GM18508 (cell line): ENCODE results near the gene DNAAF1.
"Not testable (repeated sequence)": the region's sequence is repeated elsewhere in the genome, so short reads cannot be mapped to it uniquely, and the experiment has no call there.

Source experiments
- ATAC-seq: cut with Tn5 transposase; IDR thresholded peaks from one replicate; pipeline ENCODE4 v1.9.1; 2021; ENCODE audit warnings: moderate number of reproducible peaks; ENCODE audit not compliant: insufficient read depth, unreplicated experiment

Gene DNAAF1

GRCh38 chr16:84182680-84183571 lies 37.8 kb downstream of the DNAAF1 start:
- ATAC-seq = no peak

GRCh38 chr16:84183572-84183875 lies 38.4 kb downstream of the DNAAF1 start:
- ATAC-seq = no peak

DNA sequence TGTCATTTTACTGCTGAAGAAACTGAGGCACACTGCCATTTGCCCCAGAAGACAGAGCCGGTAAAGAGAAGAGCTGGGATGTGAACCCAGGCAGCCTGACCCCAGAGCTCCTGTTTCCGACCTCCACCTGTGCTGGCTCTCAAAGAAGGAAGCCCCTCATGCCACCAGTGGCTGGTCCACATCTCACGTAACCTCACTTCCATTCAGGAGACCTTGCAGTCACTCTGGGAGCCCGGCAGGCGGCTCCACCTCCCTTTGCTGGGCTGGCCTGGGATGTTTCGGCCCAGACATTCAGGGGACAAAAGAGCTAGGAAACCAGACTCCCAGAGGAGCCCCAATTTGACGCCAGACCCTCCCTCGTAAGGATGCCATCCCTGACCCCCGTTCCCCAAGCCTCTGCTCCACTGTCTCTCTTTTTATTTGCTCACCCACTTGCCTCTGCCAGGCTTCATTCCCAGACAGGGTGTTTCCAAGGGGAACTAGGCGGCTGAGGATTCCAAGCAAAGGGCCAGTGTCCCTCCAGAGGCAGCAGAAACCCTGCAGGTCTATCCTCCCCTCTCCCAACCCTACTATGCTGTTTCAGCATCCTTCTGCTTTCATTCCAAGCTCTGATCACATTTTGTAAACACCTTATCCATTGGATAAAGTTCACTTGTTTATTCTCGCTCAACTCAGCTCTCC lies 38.9 kb downstream of the DNAAF1 start:
- ATAC-seq = no peak

DNA sequence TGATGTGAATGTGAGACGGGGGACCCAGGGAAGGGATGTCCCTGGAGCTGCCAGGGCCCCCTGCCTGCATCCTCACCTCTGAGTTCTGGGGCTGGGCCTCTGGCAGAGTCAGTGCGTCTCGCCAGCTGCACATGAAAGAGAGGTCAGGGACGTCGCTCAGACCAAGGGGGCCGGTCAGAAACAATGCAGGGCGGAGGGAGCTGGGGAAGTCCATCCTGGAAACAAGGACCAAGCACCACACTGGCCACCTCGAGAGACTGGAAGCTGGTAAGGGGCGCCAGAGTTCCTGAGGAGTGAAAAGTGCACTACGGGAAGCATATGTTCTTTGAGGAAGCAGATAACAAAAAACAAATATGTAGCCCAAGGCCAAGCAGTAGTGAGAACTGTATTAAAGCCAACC lies 39.7 kb downstream of the DNAAF1 start:
- ATAC-seq = no peak

DNA sequence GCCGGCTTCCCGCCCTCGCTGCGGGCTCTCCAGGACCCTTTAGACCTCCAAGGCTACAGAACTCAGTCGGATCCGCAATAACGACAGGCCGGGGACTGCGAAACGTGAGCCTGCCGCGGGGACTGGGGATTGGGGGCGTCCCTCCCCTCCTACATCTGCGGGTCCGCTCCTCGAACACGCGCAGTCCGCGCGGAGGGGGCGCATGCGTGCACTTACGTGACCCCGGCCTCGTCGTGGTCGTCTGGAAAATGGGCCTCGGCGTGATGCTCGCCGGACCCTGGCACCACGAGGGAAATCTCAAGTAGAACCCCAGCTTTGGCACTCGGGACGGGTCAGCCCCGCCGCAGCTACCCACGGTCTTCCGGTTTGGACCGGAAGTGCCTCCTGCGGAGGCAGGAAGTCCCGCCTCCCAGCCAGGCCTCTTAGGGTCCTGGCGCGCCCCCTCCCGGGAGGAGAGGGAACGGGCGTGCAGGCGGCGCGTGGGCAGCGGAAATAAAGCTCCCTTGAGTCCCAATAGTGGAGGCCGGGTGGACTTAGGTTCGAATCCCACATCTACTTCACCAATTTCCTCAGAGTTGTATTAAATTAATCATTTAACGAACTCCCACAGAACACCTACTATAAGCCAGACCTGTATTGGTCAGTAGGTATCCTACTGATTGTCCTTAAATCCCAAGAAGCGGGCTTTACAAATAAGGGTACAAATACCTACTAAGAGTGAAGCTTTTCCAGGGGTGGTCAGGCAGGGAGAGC lies 41.8 kb downstream of the DNAAF1 start, which contains the start of gene TAF1C:
TAF1C (minus strand) TSS at position 373 of the 753 bp plus-strand sequence. CDS start 2,069 bp downstream, outside the sequence.
- ATAC-seq = peak; percentile 52

GRCh38 chr16:84190731-84191388 lies 45.8 kb downstream of the DNAAF1 start, which contains the start of gene ADAD2:
Gene ADAD2, plus strand, starts transcription at chr16:84191157. Its CDS starts 74 bp downstream, at chr16:84191231.
- no peak for ATAC-seq

DNA sequence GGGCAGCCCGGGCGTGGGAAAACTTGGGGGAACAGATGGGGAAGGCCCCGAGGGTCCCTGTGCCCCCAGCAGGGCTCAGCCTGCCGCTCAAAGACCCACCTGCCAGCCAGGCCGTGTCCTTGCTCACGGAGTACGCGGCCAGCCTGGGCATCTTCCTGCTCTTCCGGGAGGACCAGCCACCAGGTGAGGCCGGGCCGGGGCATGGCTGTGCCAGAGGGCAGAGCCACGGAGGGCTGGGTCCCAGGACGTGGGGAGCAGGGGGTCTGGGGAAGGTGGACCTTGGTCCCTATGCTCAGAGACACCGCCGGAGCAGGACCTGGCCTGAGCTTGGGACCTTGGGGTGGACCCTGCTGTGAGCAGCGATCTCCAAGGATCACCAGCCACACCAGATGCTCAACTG lies 46.4 kb downstream of the DNAAF1 start:
- no peak for ATAC-seq

DNA sequence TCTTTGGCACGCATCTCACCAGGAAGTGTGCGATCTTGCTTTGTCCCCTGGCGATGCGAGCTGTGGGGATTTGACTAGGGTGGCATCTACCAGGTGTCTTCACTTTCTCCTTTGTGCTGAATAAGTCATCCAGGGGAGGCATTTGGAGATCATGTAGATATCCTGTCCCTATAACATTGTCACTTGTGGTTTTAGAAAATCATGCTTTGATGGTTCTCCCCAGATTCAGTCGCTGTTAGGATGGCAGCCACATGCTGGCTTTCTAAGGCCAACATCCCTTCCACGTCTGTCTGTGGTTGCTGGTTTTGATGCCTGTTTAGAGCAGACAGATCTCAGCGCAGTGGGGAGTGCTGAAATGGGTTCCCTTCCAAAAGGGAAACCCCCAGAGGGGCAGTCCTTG lies 48.4 kb downstream of the DNAAF1 start:
- ATAC-seq = no peak

DNA sequence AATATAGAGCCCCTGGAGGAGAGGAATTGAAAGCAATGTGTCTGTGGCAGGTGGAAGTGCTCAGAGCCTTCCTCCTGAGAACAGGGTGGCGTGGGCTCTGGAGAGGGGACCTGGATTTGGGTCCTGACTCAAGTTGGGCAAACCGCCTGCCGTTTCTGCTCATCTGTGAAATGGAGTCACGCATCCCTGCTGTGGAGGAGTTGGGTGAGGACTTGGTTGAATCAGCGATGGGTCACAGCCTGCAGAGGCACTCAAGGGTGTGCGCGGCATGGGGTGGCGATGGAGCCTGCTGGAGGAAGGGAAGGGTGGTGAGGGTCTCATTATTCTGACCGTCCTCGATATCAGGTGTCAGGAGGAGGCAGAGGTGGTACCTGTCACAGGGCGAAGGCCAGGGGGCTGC lies 48.9 kb downstream of the DNAAF1 start:
- ATAC-seq = no peak

DNA sequence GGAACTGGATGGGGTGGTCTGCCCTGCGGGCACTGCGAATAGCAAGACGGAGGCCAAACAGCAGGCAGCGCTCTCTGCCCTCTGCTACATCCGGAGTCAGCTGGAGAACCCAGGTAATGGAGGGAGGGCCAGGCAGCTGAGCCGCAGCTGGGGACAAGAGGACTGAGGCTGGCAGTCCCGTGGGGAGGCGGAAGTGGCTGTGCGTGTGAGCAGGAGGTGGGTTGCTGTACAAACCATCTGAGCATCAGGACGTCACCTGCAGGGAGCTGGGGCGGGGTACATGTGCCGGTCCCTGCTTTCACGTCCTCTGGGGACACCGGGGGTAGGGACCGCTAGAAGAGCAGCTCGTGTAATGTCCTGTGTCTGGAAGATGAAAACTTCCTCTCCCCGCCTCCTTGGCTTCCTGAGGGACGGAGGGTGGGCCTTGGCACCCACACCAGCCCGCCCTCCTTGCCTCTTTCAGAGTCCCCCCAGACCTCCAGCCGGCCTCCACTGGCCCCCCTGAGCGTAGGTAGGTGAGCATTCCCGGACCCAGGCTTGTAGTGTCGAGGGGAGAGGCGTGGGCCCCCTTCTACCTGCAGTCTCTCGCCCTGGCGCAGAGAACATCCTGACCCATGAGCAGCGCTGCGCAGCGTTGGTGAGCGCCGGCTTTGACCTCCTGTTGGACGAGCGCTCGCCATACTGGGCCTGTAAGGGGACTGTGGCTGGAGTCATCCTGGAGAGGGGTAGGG lies 49.5 kb downstream of the DNAAF1 start:
- no peak for ATAC-seq

- ATAC-seq = no peak
These were observed 50.3 kb downstream of the DNAAF1 start for GRCh38 chr16:84195201-84196093.

- no peak for ATAC-seq
These were observed 51.0 kb downstream of the DNAAF1 start for GRCh38 chr16:84196101-84196500.

DNA sequence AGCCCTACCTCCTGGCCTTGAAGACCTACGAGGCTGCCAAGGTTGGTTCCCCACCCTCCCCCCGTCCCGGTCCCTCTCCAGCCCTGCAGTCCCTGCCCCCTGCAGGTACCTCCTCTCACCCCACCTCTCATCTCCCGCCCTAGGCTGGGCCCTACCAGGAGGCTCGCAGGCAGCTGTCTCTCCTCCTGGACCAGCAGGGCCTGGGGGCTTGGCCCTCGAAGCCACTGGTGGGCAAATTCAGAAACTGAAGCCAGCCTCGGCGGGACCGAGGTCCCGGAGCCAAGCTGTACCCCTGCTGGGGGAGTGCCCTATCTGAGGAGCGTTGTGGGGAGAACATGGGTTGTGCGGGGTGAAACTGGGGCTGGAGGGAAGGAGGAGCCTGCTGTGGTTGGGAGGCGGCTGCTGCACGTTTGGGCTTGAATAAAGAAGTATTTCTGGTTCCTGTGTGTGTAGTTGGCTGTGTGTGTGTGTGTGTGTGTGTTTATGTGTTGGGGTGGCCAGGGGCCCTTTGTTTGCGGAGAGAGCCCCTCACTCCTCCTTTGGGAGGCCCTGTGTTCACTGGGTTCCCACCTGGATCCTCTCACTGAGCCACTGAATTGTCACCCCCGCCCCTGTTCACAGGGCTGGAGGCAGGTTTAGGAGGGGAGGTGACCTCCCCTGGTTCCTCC lies 51.8 kb downstream of the DNAAF1 start:
- ATAC-seq = no peak

GRCh38 chr16:84197466-84198128 lies 52.5 kb downstream of the DNAAF1 start:
- no peak for ATAC-seq

DNA sequence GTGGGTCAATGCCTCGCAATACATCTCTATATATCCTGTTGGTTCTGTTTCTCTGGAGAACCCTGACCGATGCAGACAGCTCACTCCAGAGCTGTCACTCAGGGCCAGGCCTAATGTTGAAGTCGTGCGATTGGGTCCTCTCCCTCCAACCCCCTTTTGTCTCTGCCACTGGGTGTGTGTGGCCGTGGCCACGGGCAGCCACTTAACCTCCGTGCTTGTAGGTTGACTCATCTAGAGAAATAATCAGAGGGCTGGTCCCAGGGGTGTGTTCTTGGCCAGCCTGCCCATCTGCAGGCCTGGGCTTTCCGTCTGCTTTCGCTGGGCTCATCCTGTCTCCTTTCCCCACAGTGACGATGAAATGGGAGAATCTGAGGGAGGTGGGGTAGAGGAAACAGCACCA lies 53.3 kb downstream of the DNAAF1 start:
- no peak for ATAC-seq

DNA sequence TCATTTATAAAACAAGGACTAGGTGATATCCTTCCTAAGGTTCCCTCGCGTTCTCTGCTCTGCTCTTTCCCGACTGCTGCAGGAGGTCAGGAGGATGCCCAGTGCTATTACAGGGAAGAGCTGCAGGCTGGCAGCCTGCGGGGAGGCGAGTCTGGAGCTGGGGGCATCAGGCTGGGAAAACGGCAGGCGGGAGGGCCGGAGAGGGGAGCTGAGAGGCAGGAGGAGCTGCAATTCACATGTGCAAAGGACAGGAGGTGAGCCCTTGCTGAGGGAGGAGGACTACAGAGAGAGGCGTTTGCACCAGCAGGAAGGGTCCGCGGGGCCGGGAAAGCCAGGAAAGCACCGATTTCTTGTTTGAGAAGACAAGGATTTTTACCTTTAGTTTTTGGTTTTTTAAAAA lies 54.0 kb downstream of the DNAAF1 start:
- no peak for ATAC-seq

DNA sequence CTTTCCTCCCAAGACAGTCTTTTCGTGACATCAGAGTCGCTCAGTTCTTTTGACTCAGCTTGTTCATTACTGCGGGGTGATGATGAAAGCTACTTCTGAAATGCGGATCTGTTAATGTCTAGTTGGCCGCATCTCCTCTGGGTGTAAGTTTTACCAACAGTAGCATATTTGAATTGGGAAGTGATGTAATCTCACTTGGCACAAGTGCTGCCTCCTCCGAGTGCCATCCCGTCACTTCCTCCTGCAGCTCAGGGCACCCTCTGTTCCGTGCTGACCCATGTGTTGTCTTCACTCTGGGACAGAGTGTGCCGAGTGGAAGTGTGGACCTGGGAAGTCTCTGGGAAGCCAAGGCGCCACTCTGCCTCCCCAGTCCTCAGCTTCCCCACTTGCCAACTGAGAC lies 54.8 kb downstream of the DNAAF1 start:
- ATAC-seq = no peak

GRCh38 chr16:84204551-84204950 lies 59.4 kb downstream of the DNAAF1 start:
- ATAC-seq = not testable (repeated sequence)
